Fibroblast of skin of right biceps (primary cell): ENCODE results near the gene PSORS1C1.
"Not testable (repeated sequence)": the region's sequence is repeated elsewhere in the genome, so short reads cannot be mapped to it uniquely, and the experiment has no call there.

Experiments used
- DNase-seq: peaks from one replicate; pipeline ENCODE4 v3.0.0-alpha.2; 2013

The PSORS1C1 gene

GRCh38 chr6:31180500-31180899 is 65.9 kb downstream of the PSORS1C1 start:
- peak; percentile 81 for DNase-seq

GRCh38 chr6:31183287-31183686 is 68.7 kb downstream of the PSORS1C1 start:
- not testable (repeated sequence) for DNase-seq

- not testable (repeated sequence) for DNase-seq
Measured at GRCh38 chr6:31183859-31184258, 69.3 kb downstream of the PSORS1C1 start.

GRCh38 chr6:31185695-31186051 is 71.1 kb downstream of the PSORS1C1 start:
- DNase-seq, result not testable (repeated sequence)

GRCh38 chr6:31186052-31186734 is 71.6 kb downstream of the PSORS1C1 start:
- DNase-seq, result no peak

- DNase-seq, result no peak
Measured at GRCh38 chr6:31187780-31188194, 73.2 kb downstream of the PSORS1C1 start.

- DNase-seq, result not testable (repeated sequence)
Measured at GRCh38 chr6:31189223-31189622, 74.6 kb downstream of the PSORS1C1 start.
